Measurements from ENCODE around the gene FRMPD1.

- TF ChIP-seq POLR2AphosphoS5 (IDR thresholded peaks at IDR 0.05; ENCODE audit: borderline replicate concordance, low read depth, low read length) (no peak), FOXP2 (optimal IDR thresholded peaks at IDR 0.05; ENCODE audit: control extremely low read depth, extremely low read length, insufficient read depth) (no peak)
These were observed 57.0 kb downstream of the FRMPD1 start for GRCh38 chr9:37707748-37708147.

Measured in SK-N-MC (cell line).